Panc1 (cell line): ENCODE data around the gene TSHZ2. TPM values are rescaled to one million over a fixed set of nuclear protein-coding genes. Genes with fewer than 3 reads are reported as not detected.

Source experiments
- ATAC-seq: fragments of 200-7000 bp; cut with Tn5 transposase; 2 replicates; pipeline ENCODE4 v1.9.1; 2020; ENCODE audit warnings: mild to moderate bottlenecking, moderate library complexity
- BruUV-seq: library from RNA; stranded (reverse); fragments of 400-500 nt; replicated peaks from 2 replicates; lab custom pipeline; 2021; lab: Mats Ljungman, UMichigan
- CTCF ChIA-PET: fragments of 300-600 bp; sonication (Branson Sonifier 250); formaldehyde crosslinking; loops from one replicate; lab custom pipeline; 2022; ENCODE audit warnings: antibody characterized with exemption; lab: Charles Lee
- POLR2A ChIA-PET: fragments of 300-600 bp; sonication (Branson Sonifier 250); formaldehyde crosslinking; loops from one replicate; lab custom pipeline; 2022; ENCODE audit warnings: antibody characterized with exemption; lab: Charles Lee
- DNase-seq: peaks from one replicate; pipeline ENCODE4 v3.0.0-alpha.2; 2010; ENCODE audit warnings: low read depth, low spot score
- H3K27ac ChIP-seq: 2 replicates; pipeline ENCODE4 v1.5.1; 2011; ENCODE audit warnings: mild to moderate bottlenecking, low read length, inconsistent platforms
- H3K27me3 ChIP-seq: fragments of 200-500 bp; sonication (Bioruptor generic); 2 replicates; pipeline ENCODE4 v1.6.0; 2014; ENCODE audit warnings: low read length, inconsistent platforms; ENCODE audit not compliant: control insufficient read depth, insufficient read depth
- H3K36me3 ChIP-seq: fragments of 200-500 bp; sonication (Bioruptor generic); 2 replicates; pipeline ENCODE4 v1.5.1; 2014; ENCODE audit warnings: inconsistent platforms, mild to moderate bottlenecking, low read length, moderate library complexity; ENCODE audit not compliant: control insufficient read depth, insufficient read depth
- H3K4me1 ChIP-seq: 2 replicates; pipeline ENCODE4 v1.5.1; 2011; ENCODE audit warnings: inconsistent platforms, mild to moderate bottlenecking, low read length, moderate library complexity; ENCODE audit not compliant: control insufficient read depth, insufficient read depth
- H3K4me3 ChIP-seq, 2 experiments: 2 replicates each; pipeline ENCODE4 v1.5.1; 2011 to 2012; ENCODE audit warnings: low read depth in 2 of 2, low read length in 2 of 2, mild to moderate bottlenecking in 2 of 2, inconsistent platforms in 1 of 2, moderate library complexity in 1 of 2
- H3K9me3 ChIP-seq: fragments of 200-500 bp; sonication (Bioruptor generic); 2 replicates; pipeline ENCODE4 v1.5.1; 2014; ENCODE audit warnings: low read depth, mild to moderate bottlenecking, inconsistent platforms, low read length, moderate library complexity; ENCODE audit not compliant: control insufficient read depth, insufficient read depth
- CTCF ChIP-seq: fragments of 450-650 bp; IDR thresholded peaks from 2 replicates; pipeline ENCODE4 v1.5.1; 2017; ENCODE audit warnings: mild to moderate bottlenecking
- POLR2AphosphoS5 ChIP-seq: IDR thresholded peaks from 2 replicates; pipeline ENCODE4 v1.6.1; 2012; ENCODE audit warnings: mild to moderate bottlenecking, low read depth, low read length, moderate library complexity
- REST ChIP-seq, 2 experiments: IDR thresholded peaks; 2 replicates each; pipeline ENCODE4 v1.6.1; 2011 to 2012; ENCODE audit warnings: low read depth in 2 of 2, control low read depth in 1 of 2, low read length in 1 of 2, mild to moderate bottlenecking in 1 of 2, moderate library complexity in 1 of 2; ENCODE audit not compliant: insufficient read depth in 1 of 2
- SIN3A ChIP-seq: IDR thresholded peaks from 2 replicates; pipeline ENCODE4 v1.6.1; 2012; ENCODE audit warnings: low read depth, mild to moderate bottlenecking, low read length, moderate library complexity, borderline replicate concordance; ENCODE audit not compliant: insufficient read depth
- TCF7L2 ChIP-seq: IDR thresholded peaks from 2 replicates; pipeline ENCODE4 v1.6.1; 2011; ENCODE audit warnings: mild to moderate bottlenecking, low read depth, low read length, inconsistent platforms
- in situ Hi-C: cut with HindIII; loops from 2 replicates; pipeline ENCODE4 v1.10.0; 2016; ENCODE audit warnings: low sequenced_read_pairs, low pct_unique_long_range_greater_than_20kb
- intact Hi-C: fragments of 100-400 bp; cut with micrococcal nuclease; formaldehyde crosslinking; loops from one replicate; pipeline ENCODE4 v1.10.0; 2022; ENCODE audit not compliant: unreplicated experiment
- total RNA-seq: library from RNA; stranded (reverse); gene quantifications from one replicate; pipeline ENCODE4 v1.2.1, GENCODE V29; 2021; ENCODE audit not compliant: unreplicated experiment

The TSHZ2 gene
- total RNA-seq, 1 experiment from 2014 or later, result 0.36 TPM

- H3K4me3 ChIP-seq, result no peak overlapping the region
- in situ Hi-C loops (no loop called here), intact Hi-C loops (no loop called here)
- ChIA-PET POLR2A (no interaction called here), CTCF (no interaction called here)
- no peak overlapping the region for H3K27ac ChIP-seq
- no peak for ATAC-seq
- H3K4me1 ChIP-seq, result no peaks in the 10 kb centered on the region
- H3K36me3 ChIP-seq, result no peaks in the 10 kb centered on the region
- peaks cover 16% of the 10 kb centered on the region for H3K27me3 ChIP-seq
- DNase-seq, result no peak
- TF ChIP-seq SIN3A, result no peak
- no peak for TF ChIP-seq CTCF
- TF ChIP-seq REST (IDR thresholded peaks at IDR 0.05; ENCODE audit: insufficient read depth in 1 of 2, low read depth in 2 of 2, low read length in 1 of 2), result no peak
- no peak for TF ChIP-seq POLR2AphosphoS5
- TF ChIP-seq TCF7L2, result no peak
- BruUV-seq, result no TSS peak
- no peaks in the 10 kb centered on the region for H3K9me3 ChIP-seq
Observed at GRCh38 chr20:53260168-53260567, 288.0 kb downstream of the TSHZ2 start.

GRCh38 chr20:53260591-53260990, 288.4 kb downstream of the TSHZ2 start:
- ChIA-PET CTCF (no interaction called here), POLR2A (no interaction called here)
- TF ChIP-seq TCF7L2, result no peak
- TF ChIP-seq CTCF, result no peak
- no peak for TF ChIP-seq SIN3A
- no peak for TF ChIP-seq REST (IDR thresholded peaks at IDR 0.05; ENCODE audit: insufficient read depth in 1 of 2, low read depth in 2 of 2, low read length in 1 of 2)
- TF ChIP-seq POLR2AphosphoS5, result no peak
- Histone ChIP-seq H3K36me3 (no peaks in the 10 kb centered on the region), H3K27ac (no peak overlapping the region), H3K4me1 (no peaks in the 10 kb centered on the region), H3K4me3 (no peak overlapping the region), H3K9me3 (no peaks in the 10 kb centered on the region), H3K27me3 (peaks cover 16% of the 10 kb centered on the region)
- ATAC-seq (no peak), DNase-seq (no peak)
- intact Hi-C loops, result no loop called here
- in situ Hi-C loops, result no loop called here
- no TSS peak for BruUV-seq
